H1 (cell line): ENCODE results near the gene EHBP1. TPM values are rescaled to one million over a fixed set of nuclear protein-coding genes. Genes with fewer than 3 reads are reported as not detected.

Source experiments
- POLR2AphosphoS5 ChIP-seq: IDR thresholded peaks from 2 replicates; pipeline ENCODE4 v1.6.1; 2011; ENCODE audit warnings: low read depth, low read length
- polyA plus RNA-seq, 7 experiments: library from polyadenylated mRNA; depleted of rRNA in 3 of 7; stranded (reverse) in 5 of 7; unstranded in 2 of 7; fragments of >200 nt in 5 of 7; fragments of 200-250 nt in 2 of 7; gene quantifications; 1 replicate in 5 of 7; 2 replicates in 1 of 7; 4 replicates in 1 of 7; pipeline versions ENCODE4 v1.2.1 to v1.2.3, GENCODE V29; 2011 to 2013; ENCODE audit warnings: missing spikeins in 2 of 7, mixed read lengths in 2 of 7
- total RNA-seq: library from RNA; stranded (reverse); fragmentation: NEBNext Ultra II Directional; extraction: Animal tissue kit (Norgen Biotek cat#: 25700); gene quantifications from 2 replicates; pipeline ENCODE4 v1.2.1, GENCODE V29; 2021

EHBP1 gene
- total and polyA plus RNA-seq, 2 of the 8 experiments (the other 6 are each of a cell fraction or from before 2014, with no cell fraction given), result 12.0 to 64.1 TPM

DNA sequence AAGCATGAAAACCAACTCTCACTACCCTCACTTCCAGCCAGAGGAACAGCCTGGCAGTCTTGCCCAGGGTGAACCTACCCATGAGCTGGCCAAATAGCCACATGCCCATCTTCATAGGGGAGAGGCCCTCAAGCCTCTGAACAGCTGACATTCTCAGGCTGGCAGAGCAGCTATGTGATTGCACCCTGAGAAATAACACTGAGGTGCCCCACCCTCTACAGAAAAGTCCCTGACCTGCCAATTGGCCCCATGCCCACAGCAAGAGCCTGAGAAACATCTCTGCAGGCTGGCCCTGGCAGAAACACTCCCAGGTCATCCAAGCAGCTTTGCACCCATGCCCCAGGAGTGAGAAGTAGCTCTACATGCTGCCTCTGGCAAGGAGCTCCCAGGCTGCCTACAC is 217.7 kb downstream of the EHBP1 start (continued):
- no peak for TF ChIP-seq POLR2AphosphoS5
